Gastrocnemius medialis (tissue), 4 donors: ENCODE data around the gene DZIP3.

ENCODE experiments used
- CTCF ChIP-seq, 5 experiments: fragments of 450-650 bp in 3 of 5; fragments of 200-600 bp in 2 of 5; sonication (generic) in 2 of 5; IDR thresholded peaks in 4 of 5; conservative IDR thresholded peaks in 1 of 5; 1 replicate in 4 of 5; 2 replicates in 1 of 5; pipeline ENCODE4 v1.5.1; 2016 to 2019; ENCODE audit warnings: antibody characterized with exemption in 5 of 5, mild to moderate bottlenecking in 3 of 5, moderate library complexity in 3 of 5
- POLR2A ChIP-seq, 2 donors: fragments of 450-650 bp; IDR thresholded peaks; one replicate each; pipeline ENCODE4 v1.6.1; 2017; ENCODE audit warnings: antibody characterized with exemption in 2 of 2, mild to moderate bottlenecking in 2 of 2, moderate library complexity in 2 of 2

DNA sequence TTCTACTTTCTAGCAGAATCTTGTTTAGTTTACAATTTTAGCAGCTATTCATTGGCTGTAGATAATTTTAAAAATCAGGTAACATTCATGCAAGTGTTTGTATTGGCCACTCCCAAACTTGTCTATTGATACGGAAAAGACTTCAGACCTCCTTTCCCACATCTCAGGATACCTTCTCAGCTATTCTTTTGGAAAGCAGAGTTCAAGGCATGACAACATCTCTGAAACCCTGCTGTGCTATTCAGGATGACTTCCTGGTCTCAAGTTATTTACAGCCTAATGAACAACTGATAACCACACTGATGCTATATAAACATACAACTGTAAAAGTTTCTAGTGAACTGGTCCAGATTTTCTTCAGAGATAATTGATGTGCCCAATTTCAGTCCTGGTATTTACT is 55.8 kb downstream of the DZIP3 start:
- no peak for TF ChIP-seq POLR2A (IDR thresholded peaks at IDR 0.05)
- TF ChIP-seq CTCF (IDR thresholded peaks at IDR 0.05 in 4 of 5, conservative IDR thresholded peaks at IDR 0.05 in 1 of 5) = no peak
